Hematopoietic multipotent progenitor cell treated with erythropoietin and hydrocortisone succinate and interleukin-3 and kit ligand, for 8 days (in vitro differentiated cells): ENCODE data around the gene RNASE12.
"Not testable (repeated sequence)": the region's sequence is repeated elsewhere in the genome, so short reads cannot be mapped to it uniquely, and the experiment has no call there.

Experiments used
- DNase-seq: peaks from one replicate; pipeline ENCODE4 v3.0.0-alpha.2; 2015

Gene RNASE12

DNA sequence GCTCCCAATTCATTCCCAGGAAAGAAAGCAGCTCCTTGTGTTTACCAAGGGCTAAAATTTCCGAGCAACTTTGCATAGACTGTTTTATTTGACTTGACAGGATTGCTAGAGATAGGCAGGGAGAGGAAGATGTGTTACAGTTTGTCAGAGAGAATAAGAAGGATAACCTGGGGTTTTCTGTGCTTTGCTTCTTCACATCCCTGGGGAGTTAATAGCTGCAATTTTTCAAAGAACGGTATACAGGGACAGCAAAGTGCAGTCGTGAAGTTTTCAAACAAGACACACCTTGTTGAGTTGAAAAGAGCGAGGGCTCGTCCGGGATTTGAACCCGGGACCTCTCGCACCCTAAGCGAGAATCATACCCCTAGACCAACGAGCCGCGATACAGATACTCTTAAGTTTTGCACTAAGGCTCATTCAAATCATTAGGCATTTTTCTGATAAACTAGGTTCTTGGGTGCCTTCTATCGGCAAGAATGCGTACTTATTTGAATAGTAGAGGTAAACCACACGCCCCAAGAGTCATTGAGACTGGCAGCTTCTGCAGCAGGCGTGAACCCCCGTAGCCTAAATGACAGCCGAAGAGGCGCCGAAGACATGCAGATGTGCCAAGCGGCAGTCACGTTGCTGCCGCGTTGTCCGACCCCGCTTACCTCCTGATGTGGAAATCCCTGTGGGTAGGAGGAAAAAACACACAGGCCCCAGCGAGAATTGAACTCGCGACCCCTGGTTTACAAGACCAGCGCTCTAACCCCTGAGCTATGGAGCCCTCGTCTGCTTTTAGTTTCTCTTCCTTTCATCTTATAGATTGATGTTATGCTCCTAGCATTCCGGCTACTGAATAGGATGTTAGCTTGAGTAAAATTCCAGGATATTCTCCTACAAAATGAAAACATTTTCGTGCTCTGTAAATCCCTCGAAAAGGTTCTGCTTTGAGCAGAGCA lies 22.2 kb upstream of the RNASE12 start:
- peak; percentile 98 for DNase-seq

DNA sequence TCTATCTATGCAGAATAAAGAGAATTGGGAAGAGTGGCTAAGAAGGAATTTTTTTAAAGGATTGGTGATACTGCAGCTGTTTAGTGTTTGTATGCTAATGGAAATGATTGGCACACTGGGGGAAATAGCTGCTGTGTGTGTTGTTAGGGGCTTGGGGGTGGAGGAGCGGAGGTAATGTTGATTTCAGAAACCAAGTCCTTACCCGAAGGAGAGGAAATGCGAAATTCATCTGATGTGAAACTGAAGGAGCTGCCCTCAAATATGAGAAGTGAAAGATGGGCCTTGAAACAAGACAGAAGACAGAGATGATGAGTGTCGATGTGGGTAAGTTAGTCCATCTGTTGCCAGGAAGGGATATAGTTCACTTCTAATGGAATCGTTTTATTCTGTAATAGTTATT lies 21.2 kb upstream of the RNASE12 start:
- no peak for DNase-seq

DNA sequence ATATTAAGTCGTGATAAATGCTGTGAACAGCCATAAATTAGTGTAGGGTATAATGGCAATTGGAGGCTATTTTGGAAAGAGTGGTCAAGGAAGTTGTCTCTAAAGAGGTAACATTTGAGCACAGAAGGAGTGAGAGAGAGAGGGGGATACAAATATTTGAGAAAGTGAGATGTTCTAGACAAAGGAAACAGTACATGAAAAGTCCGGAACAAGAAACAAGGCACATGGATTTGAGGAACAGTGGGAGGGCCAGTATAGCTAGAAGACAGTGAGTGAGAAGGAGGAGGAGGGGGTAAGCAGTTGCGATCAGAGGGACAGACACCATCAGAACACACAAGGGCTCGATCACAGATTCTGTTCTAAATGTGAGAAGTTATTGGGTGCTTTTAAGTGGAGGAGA lies 20.1 kb upstream of the RNASE12 start:
- no peak for DNase-seq

DNA sequence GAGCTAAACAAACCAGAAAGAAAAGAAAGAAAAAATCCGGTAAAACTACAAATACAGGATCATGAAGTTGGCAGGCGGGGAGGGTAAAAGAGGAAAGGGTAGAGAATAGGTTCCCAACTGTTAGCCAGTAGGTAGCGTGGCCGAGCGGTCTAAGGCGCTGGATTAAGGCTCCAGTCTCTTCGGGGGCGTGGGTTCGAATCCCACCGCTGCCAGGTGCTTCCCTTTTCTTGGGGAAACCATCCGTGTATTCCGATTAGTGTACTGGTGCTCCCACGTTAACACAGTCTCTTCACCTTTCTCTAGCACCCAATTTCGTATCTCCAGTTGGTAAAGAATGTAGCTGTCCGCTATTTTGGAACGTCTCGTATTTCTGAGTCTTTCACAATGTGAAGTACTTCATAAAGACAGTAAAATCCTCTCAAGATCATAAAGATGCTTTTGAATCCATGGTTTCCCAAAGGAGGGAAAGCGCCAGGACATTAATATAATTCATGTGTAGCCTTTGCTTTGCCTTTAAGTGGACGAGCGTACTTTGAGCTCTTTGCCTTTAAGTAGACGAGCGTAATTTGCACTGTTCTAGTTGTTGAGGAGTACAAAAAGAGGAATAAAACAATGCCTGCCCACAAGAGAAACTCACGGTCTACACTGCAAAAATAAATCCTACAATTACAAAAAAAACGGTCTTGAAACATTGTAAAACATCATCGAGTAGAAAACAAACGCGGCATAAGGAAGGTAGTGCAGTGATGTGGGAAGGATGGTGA lies 19.0 kb upstream of the RNASE12 start:
- DNase-seq = peak; percentile 90

DNA sequence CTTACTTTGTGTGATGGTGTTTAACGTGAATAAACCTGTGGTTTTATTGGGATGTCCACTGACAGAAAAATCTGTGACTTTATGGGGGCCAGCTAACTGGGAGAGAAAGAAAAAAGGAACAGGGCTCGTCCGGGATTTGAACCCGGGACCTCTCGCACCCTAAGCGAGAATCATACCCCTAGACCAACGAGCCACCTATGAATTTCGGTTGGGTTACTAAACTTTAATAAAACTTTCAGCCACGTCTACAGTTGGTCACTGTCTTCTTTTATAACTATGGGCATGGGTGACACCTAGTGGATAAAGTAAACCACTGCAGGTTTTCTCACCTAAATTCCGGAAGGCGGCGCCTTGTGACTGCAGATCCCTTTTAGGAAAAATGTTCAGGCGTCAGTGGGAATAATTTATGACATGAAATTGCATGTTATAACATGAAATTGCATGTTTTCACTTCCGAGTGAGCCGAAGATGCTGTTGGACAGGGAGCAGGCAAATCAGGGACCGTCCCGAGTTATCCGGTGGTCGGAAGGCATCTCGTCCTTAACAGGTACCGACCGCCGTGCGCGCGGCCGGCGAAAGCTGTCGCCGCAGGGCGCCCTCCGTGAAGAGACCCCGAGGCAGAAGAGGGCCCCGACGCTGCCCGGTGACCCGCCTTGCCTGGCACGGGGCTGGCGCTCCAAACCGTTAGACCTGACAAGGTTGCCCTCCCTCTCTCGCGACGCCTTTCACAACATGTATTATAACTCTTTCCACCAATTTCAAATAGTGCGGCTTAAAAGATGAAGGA lies 18.2 kb upstream of the RNASE12 start:
- DNase-seq = peak; percentile 96

DNA sequence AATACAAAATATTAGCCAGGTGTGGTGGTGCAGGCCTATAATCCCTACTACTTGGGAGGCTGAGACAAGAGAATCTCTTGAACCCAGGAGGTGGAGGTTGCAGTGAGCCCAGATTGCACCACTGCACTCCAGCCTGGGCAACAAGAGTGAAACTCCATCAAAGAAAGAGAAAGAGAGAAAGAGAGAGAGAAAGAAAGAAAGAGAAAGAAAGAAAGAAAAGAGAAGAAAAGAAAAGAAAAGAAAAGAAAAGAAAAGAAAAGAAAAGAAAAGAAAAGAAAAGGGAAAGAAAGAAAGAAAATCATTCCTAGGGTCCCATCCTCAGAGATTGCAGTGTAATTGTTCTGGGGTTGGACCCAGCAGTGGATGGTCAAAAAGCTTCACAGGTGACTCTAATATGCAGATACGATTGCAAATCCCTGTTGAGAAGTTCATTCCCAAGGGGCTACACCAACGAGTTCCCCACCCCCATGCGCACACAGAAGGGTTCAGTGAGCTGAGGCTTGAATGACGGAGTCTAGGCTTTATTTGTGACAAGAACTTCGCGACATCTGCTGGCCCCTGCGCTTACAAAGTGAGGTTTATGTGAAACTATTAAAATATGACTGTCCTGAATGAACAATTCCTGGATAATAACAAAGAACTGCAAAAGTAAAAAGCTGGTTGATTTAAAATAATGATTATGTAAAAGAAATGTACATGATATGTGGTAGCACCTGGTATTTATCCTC lies 17.4 kb upstream of the RNASE12 start:
- no peak for DNase-seq

DNA sequence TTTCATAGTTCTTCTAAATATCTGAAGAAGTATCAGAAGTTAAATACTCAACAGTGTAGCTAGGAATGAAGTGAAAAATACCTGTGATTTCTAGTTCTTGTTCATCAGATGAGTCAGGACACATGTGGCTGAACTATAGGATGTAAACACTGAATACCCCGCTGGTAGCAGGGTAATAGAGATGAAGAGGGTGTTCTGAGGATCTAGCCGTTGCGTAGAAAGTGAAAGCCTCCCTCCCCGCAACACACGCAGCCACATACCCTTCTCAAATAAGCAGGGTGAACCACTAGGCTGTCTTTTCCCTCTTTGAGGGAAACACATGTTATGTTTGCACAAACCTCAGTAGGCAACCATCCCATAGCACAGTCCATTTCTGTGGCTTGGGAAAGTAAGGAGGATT lies 16.4 kb upstream of the RNASE12 start:
- DNase-seq = no peak

DNA sequence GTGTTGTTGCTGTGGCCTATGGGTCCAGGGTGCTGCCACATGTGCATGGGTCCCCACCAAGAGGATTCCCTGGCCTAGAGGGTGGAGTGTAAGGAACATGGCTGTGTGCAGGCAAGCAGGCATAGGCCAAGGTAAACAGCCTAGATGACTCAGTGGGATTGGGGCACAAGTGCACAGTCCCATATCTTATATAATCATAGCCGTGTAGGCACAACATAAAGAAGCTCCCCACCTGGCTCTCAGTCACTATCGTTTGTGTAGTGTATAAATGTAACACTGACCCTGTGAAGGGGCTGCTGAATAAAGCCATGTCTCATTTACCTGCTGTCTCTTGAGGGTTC lies 15.7 kb upstream of the RNASE12 start:
- no peak for DNase-seq

DNA sequence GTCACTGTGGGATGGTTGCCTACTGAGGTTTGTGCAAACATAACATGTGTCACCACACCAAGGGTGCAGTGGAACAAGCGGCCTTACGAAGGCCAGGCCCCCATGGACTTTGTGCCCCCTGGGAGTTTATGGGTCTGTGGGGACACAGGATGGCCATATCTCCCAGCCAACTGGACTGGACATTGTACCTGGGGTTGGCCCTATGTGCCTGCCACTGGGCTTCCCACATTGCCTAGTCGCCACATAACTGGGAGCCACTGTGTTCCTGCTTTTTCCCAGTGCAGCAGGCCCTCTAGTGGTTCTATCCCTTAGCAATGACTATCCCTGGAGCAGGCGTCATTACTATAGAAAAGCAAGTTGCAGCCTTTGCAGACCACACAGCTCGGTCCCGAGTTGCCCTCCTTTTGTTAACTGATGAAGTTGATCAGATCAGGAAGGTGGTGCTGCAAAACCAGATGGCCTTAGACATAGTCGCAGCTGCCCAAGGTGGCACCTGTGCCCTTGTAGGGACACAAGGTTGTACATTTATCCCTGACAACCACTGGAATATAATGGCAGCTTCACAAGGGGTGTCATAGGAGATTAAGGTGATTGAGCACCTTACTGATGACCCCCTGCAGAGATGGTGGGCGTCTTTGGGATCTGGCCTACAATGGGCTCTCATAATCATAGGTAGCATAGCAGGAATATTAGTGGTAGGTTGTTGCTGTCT lies 15.2 kb upstream of the RNASE12 start:
- DNase-seq = peak; percentile 62

DNA sequence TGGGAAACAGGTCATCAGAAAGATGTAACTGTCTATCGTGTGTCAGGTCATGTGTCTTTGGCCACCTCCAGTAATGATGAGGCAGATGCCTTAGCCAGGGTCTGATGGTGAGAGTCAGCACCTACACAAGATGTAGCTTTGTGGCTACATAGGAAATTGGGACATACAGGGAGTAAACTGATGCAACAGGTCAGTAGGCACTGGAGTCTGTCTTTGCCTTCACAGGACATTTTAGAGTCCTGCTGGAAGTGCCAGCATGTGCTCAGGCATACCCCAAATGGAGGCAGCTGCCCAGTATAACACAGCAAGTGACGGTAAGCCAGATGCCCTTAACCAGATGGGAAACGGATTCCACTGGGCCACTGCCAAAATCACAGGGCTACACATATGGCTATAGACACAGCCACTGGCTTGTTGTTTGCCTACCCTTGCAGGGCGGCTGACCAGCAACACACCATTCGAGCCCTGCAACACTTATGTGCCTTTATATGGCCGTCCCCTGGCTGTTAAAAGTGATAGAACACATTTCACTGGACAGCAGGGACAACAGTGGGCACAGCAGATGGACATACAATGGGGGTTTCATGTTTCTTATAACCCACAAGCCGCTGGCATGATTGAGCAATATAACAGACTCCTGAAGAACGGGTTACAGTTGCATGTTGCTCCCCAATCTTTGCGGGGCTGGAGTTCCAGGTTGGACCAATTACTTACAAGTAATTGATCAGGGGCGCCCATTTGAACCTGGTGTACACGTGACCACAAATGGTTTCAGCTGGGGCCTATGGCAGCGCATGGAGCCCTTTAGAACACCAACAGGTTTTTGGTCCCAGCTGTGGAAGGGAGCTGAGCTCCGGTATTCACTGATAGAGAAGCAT lies 12.9 kb upstream of the RNASE12 start:
- DNase-seq = no peak

DNA sequence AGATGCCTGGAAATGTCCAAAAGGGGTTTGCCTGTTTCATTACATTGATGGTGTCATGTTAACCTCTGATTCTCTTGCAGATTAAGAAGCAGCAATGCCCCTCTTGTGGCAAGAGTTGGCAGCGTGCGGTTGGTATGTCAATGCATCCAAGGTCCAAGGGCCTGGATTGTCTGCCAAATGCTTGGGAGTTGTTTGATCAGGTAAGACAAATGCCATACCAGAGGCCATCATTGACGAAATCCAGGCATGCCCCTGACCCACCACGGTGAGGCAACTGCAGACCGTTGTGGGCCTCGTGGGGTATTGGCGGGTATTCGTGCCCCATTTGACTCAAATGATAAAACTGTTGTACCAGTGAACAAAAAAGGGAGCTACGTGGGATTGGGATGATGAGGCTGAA lies 11.4 kb upstream of the RNASE12 start:
- DNase-seq = no peak

DNA sequence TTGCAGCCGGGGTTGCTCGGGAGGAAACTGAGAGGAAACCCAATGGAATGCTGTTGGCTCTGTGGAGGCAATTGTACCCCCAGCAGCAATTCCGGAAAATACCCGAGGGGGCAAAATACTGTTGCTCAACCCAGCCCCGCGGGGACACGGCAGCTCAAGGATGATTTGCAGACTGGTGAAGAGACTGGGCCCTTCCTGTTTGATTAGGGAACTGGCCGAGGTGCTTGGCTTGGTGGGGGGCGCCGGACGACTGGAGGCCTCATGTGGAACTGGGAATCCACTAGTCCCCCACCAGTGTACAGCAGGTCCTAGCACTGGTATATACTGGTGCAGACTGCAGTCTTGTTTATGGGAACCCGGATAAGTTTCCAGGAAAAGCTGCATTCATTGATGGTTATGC lies 10.3 kb upstream of the RNASE12 start:
- DNase-seq = no peak

DNA sequence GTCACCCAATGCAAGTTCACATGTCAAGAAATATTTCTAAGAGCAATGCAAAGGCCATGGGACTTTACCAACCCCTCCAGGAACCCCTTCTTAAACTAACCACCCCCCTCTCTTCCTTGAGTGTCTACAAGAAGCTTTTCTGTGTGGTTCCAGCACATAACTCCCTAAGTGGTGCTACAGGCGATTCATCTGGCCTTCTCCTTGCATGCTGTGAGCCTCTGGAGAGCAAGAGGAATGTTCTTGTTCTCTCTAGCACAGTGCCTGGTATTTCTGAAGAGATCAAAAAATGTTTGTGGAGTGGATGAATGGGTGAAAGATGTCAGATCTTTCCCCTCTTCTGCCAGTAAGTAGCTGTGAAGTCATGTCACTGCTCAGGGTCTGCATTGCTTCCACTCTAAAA lies 5.9 kb upstream of the RNASE12 start:
- DNase-seq = no peak

DNA sequence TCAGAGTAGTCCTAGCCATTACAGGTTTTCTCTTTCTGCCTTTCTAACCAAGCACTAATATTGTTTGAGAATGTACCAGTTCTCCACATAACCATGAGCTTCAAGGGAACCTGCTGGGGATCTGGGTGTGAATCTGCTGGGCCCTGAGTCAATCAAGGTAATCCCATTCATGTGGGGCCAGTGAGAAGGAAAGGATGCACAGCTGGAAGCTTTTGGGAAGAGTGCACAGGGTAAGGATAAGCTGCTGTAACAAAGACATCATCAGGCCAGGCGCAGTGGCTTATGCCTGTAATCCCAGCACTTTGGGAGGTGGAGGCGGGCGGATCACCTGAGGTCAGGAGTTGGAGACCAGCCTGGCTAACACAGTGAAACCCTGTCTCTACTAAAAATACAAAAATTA lies 4.5 kb upstream of the RNASE12 start:
- not testable (repeated sequence) for DNase-seq

DNA sequence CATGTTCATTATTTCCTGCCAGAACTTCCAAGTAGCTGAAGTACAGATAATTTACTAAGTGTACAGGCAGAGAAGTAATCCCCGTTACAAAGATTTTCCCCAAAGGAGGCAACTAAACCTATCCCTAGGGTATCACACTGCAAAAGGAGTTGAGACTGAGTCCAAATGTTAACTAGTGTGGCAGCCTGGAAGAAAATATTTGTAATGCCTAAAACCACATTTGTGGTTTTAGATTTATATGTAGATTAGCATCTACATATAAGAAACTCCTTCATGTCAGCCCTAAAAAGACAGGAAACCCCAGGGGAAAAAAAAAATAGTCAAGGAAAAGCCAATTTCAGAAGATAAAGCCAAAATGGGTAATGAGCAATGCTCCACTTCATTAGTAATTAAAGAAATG lies 1.4 kb upstream of the RNASE12 start:
- no peak for DNase-seq

DNA sequence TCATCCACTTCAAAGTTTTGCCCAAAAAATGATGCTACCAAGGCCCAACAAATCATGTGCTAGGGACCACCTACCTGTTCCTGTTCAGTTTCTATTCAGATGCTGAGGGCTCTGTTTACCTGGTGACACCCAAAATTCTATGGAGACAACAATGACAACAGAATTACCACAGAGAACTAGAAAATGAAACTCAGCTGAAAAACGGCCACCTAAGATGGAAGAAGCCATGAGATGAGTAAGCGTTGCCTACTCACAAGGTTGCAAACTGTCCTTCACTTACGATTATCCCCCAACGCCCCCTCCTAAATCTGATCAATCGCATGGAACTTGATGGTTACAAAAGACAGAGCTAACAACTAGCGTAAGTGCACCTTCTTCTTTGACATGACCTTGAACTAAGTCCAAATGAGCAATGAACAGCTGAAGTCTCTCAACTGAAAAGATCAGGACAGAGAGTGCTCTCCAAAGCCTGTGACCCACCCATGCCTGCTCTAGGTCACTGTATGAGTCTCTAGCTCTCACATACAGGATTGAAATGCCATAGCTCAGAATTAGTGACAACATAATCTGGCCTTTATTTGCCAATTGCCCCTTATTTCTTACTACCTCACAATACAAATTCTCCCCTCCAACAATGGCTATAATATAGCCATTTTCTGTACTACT lies 3.6 kb downstream of the RNASE12 start, which contains the start of gene RNASE11:
Gene RNASE11 (minus strand): TSS at position 513 of the 666 bp plus-strand sequence.
- DNase-seq = no peak

DNA sequence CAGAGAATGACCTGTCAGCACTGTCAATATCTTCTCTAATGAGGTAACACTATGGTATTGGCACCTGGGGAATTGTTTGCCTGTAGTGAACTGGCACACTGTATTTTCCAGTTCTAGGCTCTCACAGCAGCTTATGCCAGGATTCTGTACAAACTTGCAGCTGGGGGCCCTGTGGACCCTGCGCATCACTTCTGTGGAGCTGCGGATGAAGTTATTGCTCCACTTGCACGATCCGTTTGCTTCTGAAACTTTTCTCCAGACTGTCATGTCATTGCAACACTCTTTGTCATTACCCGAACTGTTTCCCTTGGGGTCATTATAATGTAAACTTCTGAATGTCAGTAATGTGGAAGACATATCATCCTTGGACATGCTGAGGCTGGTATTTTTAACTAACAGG lies 7.3 kb downstream of the RNASE12 start:
- DNase-seq = no peak

DNA sequence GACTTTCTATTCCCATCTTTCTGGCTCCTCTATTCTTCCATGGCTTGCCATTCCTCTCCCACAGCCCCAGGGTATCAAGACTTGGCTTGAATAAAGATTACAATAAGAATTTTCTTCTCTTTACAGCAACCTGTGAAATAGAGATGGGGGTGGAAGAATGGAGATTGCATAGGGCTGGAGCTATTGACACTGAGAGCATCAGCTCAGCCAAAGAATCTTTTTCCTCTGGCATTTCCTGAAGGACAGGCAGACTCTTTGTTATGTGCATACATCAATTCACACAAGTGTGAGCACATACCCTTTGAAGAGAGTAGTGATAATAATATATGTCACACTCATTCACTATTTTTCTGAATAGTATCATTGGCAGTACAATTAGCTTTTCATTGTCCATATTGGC lies 8.0 kb downstream of the RNASE12 start:
- no peak for DNase-seq

DNA sequence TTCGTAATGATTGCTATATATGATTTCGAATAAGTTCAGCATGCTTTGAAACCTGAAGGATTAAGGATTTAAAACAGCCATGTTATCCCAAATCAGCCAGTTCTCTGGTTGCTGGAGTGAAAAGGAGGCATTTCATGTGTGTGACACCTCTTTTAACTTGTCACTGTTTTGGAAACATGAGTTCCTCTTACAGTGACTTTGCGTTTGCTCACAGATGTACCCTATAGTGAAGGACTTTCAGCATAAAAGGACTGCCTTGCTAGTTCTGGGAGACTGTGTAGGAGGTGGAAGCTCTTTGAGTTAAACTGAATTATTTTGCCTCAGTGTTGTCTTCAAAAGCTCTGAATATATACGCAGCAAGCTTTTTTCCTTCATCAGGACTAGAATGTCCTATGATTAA lies 10.9 kb downstream of the RNASE12 start:
- DNase-seq = no peak

DNA sequence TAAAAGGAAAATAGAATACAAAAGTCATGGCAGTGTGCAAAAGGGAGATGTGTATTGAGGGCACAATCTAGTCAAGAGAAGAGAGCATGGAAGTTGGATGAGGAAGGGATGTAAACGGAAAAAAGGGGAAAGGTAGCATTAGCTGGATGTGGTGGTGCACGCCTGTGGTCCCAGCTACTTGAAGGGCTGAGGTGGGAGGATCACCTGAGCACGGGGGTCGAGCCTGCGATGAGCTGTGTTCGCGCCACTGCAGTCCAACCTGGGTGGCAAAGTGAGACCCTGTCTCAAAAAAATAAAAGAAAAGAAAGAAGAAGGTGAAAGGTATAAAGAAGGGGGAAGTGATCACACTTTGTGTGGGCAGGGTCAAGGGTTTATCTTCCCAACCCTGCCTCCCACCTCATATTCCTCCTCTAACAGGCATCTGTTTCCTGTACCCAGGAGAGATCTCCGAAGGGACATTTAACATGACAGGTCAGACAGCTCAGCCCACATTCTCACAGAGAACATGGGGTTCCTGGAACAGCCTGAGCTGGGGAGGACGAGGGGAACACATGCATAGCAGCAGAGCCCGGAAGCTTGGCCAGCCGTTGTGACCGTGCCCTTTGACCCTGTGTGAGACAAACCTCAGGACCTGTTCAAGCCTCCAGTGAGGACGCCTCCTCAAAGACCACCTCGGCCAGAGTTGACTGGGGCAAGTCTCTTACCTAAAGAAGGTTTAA lies 12.2 kb downstream of the RNASE12 start:
- no peak for DNase-seq
